ENCODE data around the gene VAV2.

The VAV2 gene

DNA sequence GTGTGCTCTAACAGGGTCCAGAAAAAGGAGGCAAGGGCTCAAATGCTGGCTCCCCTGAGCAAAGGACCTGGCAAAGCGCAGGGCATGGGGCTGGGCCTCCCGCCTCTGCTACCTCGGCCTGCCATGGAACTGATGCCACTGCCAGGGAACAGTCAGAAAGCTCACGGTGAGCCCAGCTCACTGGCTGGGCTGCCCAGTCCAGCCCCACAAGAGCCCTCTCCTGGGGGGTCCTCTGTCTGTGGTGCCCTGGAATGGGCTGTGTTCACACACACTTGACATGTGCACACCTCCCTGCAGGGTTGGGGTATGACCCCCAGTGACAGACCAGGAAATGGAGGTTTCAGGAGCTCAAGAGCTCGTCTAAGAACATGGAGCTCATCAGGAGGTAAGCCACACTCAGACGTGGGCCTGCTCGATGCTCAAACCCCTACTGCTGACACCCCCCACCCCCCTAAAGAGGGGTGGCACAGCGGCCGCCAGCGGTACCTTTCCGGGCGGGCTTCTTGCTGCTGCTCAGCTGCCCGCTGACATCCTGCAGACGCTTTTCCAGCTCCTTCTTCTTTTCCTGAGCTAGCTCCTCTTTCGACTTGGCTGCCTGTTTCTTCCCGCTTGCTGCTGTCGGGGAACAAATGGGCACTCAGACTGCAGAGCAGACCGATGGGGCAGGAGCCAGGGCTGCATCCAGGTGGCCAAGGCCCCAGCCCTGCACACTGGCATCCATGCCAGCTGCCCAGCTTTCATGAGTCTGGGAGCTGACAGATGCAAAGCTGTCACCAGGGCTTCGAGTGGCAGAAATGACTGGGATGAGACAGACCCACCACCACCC, 42.3 kb upstream of the VAV2 start:
- TF ChIP-seq ZBTB7A (IDR thresholded peaks at IDR 0.05; ENCODE audit: low read depth) (no peak), NFIC (IDR thresholded peaks at IDR 0.05) (no peak), REST (IDR thresholded peaks at IDR 0.05; ENCODE audit: low read depth) (no peak), CREB1 (IDR thresholded peaks at IDR 0.05; ENCODE audit: low read depth) (no peak), EGR1 (IDR thresholded peaks at IDR 0.05) (no peak), CEBPB (IDR thresholded peaks at IDR 0.05) (no peak), TCF12 (IDR thresholded peaks at IDR 0.05; ENCODE audit: low read depth) (no peak), TAF1 (IDR thresholded peaks at IDR 0.05; ENCODE audit: low read depth) (no peak), EP300 (IDR thresholded peaks at IDR 0.05; ENCODE audit: borderline replicate concordance) (no peak), FOXM1 (IDR thresholded peaks at IDR 0.05; ENCODE audit: borderline replicate concordance, low read depth) (no peak), TEAD4 (IDR thresholded peaks at IDR 0.05) (no peak), YY1 (IDR thresholded peaks at IDR 0.05; ENCODE audit: low read depth) (no peak), RAD21 (IDR thresholded peaks at IDR 0.05; ENCODE audit: low read depth) (no peak)
- TF ChIP-seq, protein P1, sequence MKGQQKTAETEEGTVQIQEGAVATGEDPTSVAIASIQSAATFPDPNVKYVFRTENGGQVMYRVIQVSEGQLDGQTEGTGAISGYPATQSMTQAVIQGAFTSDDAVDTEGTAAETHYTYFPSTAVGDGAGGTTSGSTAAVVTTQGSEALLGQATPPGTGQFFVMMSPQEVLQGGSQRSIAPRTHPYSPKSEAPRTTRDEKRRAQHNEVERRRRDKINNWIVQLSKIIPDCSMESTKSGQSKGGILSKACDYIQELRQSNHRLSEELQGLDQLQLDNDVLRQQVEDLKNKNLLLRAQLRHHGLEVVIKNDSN (IDR thresholded peaks at IDR 0.05): no peak
- TF ChIP-seq, protein P2, sequence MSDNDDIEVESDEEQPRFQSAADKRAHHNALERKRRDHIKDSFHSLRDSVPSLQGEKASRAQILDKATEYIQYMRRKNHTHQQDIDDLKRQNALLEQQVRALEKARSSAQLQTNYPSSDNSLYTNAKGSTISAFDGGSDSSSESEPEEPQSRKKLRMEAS (IDR thresholded peaks at IDR 0.05): no peak

- TF ChIP-seq ZBTB7A (IDR thresholded peaks at IDR 0.05; ENCODE audit: low read depth): no peak
- no peak for TF ChIP-seq CREB1 (IDR thresholded peaks at IDR 0.05; ENCODE audit: low read depth)
- TF ChIP-seq TCF12 (IDR thresholded peaks at IDR 0.05; ENCODE audit: low read depth): no peak
These were observed 41.5 kb upstream of the VAV2 start for GRCh38 chr9:134033516-134034214.

- TF ChIP-seq CEBPB (IDR thresholded peaks at IDR 0.05) (no peak), ZBTB7A (IDR thresholded peaks at IDR 0.05; ENCODE audit: low read depth) (no peak), RAD21 (IDR thresholded peaks at IDR 0.05; ENCODE audit: low read depth) (no peak), EGR1 (IDR thresholded peaks at IDR 0.05) (no peak), CREB1 (IDR thresholded peaks at IDR 0.05; ENCODE audit: low read depth) (no peak), EP300 (IDR thresholded peaks at IDR 0.05; ENCODE audit: borderline replicate concordance) (no peak), TEAD4 (IDR thresholded peaks at IDR 0.05) (no peak), TCF12 (IDR thresholded peaks at IDR 0.05; ENCODE audit: low read depth) (no peak), NFIC (IDR thresholded peaks at IDR 0.05) (no peak), YY1 (IDR thresholded peaks at IDR 0.05; ENCODE audit: low read depth) (no peak), REST (IDR thresholded peaks at IDR 0.05; ENCODE audit: low read depth) (no peak), TAF1 (IDR thresholded peaks at IDR 0.05; ENCODE audit: low read depth) (no peak)
- TF ChIP-seq, protein P2 (IDR thresholded peaks at IDR 0.05): no peak
- TF ChIP-seq, protein P1 (IDR thresholded peaks at IDR 0.05): no peak
These were observed 40.5 kb upstream of the VAV2 start for GRCh38 chr9:134032456-134033222.

- TF ChIP-seq TEAD4 (IDR thresholded peaks at IDR 0.05) (no peak), REST (IDR thresholded peaks at IDR 0.05; ENCODE audit: low read depth) (no peak), FOXM1 (IDR thresholded peaks at IDR 0.05; ENCODE audit: borderline replicate concordance, low read depth) (no peak)
These were observed 39.7 kb upstream of the VAV2 start for GRCh38 chr9:134031783-134032182.
